OCI-LY7 (cell line): ENCODE results near the gene TPPP.
"Not testable (repeated sequence)": the region's sequence is repeated elsewhere in the genome, so short reads cannot be mapped to it uniquely, and the experiment has no call there.

Experiments used
- EZH2phosphoT487 ChIP-seq: fragments of 200-600 bp; sonication (generic); IDR thresholded peaks from 2 replicates; pipeline ENCODE4 v1.6.1; 2018; ENCODE audit warnings: low read depth, borderline replicate concordance, mild to moderate bottlenecking, mixed run types, antibody characterized with exemption, low read length, moderate library complexity, mixed read lengths
- TF ChIP-seq, protein P1 (sequence below): fragments of 200-600 bp; sonication (generic); conservative IDR thresholded peaks from 2 replicates; pipeline ENCODE4 v1.5.1; 2014; ENCODE audit warnings: mild to moderate bottlenecking, antibody characterized with exemption, low read length, moderate library complexity, mixed read lengths

GRCh38 chr5:694042-694431, 885 bp upstream of the TPPP start:
- TF ChIP-seq, protein P1, sequence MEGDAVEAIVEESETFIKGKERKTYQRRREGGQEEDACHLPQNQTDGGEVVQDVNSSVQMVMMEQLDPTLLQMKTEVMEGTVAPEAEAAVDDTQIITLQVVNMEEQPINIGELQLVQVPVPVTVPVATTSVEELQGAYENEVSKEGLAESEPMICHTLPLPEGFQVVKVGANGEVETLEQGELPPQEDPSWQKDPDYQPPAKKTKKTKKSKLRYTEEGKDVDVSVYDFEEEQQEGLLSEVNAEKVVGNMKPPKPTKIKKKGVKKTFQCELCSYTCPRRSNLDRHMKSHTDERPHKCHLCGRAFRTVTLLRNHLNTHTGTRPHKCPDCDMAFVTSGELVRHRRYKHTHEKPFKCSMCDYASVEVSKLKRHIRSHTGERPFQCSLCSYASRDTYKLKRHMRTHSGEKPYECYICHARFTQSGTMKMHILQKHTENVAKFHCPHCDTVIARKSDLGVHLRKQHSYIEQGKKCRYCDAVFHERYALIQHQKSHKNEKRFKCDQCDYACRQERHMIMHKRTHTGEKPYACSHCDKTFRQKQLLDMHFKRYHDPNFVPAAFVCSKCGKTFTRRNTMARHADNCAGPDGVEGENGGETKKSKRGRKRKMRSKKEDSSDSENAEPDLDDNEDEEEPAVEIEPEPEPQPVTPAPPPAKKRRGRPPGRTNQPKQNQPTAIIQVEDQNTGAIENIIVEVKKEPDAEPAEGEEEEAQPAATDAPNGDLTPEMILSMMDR: not testable (repeated sequence)
- not testable (repeated sequence) for TF ChIP-seq EZH2phosphoT487
